ENCODE measurements around the gene MFSD2A.
A peak's percentile ranks its signal among the peaks of the same experiment; 100 is the strongest.
"Not testable (repeated sequence)": the region's sequence is repeated elsewhere in the genome, so short reads cannot be mapped to it uniquely, and the experiment has no call there.

Gene MFSD2A

GRCh38 chr1:39954870-39955546, at the start of gene MFSD2A:
Gene MFSD2A (plus strand): TSS chr1:39955145. CDS start chr1:39955293, 148 bp downstream.
- peak; percentile 87 to 94 (median 91) for DNase-seq (ENCODE audit: low read depth in 2 of 3, low spot score in 1 of 3)

GRCh38 chr1:39905172-39905571, 49.8 kb upstream of the MFSD2A start:
- no peak for DNase-seq (ENCODE audit: low read depth in 2 of 3, low spot score in 1 of 3)

- DNase-seq (ENCODE audit: low read depth in 2 of 3, low spot score in 1 of 3), result no peak
Observed at GRCh38 chr1:39907528-39908453, 47.2 kb upstream of the MFSD2A start.

GRCh38 chr1:39908534-39908933, 46.4 kb upstream of the MFSD2A start:
- no peak for DNase-seq (ENCODE audit: low read depth in 2 of 3, low spot score in 1 of 3)

GRCh38 chr1:39910263-39910662, 44.7 kb upstream of the MFSD2A start:
- no peak for DNase-seq (ENCODE audit: low read depth in 2 of 3, low spot score in 1 of 3)

- DNase-seq (ENCODE audit: low read depth in 2 of 3, low spot score in 1 of 3), result not testable (repeated sequence)
Observed at GRCh38 chr1:39913136-39913535, 41.8 kb upstream of the MFSD2A start.

GRCh38 chr1:39915499-39916129, 39.3 kb upstream of the MFSD2A start:
- DNase-seq (ENCODE audit: low read depth in 2 of 3, low spot score in 1 of 3), result no peak

GRCh38 chr1:39917825-39918224, 37.1 kb upstream of the MFSD2A start:
- no peak for DNase-seq (ENCODE audit: low read depth in 2 of 3, low spot score in 1 of 3)

GRCh38 chr1:39919545-39919944, 35.4 kb upstream of the MFSD2A start:
- DNase-seq (ENCODE audit: low read depth in 2 of 3, low spot score in 1 of 3), result peak; percentile 25 to 37 (median 32)

- DNase-seq (ENCODE audit: low read depth in 2 of 3, low spot score in 1 of 3), result no peak
Observed at GRCh38 chr1:39922251-39922688, 32.7 kb upstream of the MFSD2A start.

- DNase-seq (ENCODE audit: low read depth in 2 of 3, low spot score in 1 of 3), result no peak
Observed at GRCh38 chr1:39925721-39926342, 29.1 kb upstream of the MFSD2A start.

GRCh38 chr1:39926343-39926793, 28.6 kb upstream of the MFSD2A start:
- DNase-seq (ENCODE audit: low read depth in 2 of 3, low spot score in 1 of 3), result no peak

GRCh38 chr1:39926820-39927219, 28.1 kb upstream of the MFSD2A start:
- no peak for DNase-seq (ENCODE audit: low read depth in 2 of 3, low spot score in 1 of 3)

GRCh38 chr1:39927538-39927937, 27.4 kb upstream of the MFSD2A start:
- DNase-seq (ENCODE audit: low read depth in 2 of 3, low spot score in 1 of 3), result no peak

- DNase-seq (ENCODE audit: low read depth in 2 of 3, low spot score in 1 of 3), result no peak
Observed at GRCh38 chr1:39928809-39929587, 25.9 kb upstream of the MFSD2A start.

- no peak for DNase-seq (ENCODE audit: low read depth in 2 of 3, low spot score in 1 of 3)
Observed at GRCh38 chr1:39933956-39934941, 20.7 kb upstream of the MFSD2A start.

- no peak for DNase-seq (ENCODE audit: low read depth in 2 of 3, low spot score in 1 of 3)
Observed at GRCh38 chr1:39936724-39937491, 18.0 kb upstream of the MFSD2A start.

- DNase-seq (ENCODE audit: low read depth in 2 of 3, low spot score in 1 of 3), result no peak
Observed at GRCh38 chr1:39938856-39939255, 16.1 kb upstream of the MFSD2A start.

All from stimulated activated CD4-positive, alpha-beta T cell treated with anti-CD3 and anti-CD28 coated beads, Interleukin-12 subunit alpha, Interleukin-12 subunit beta, amount 100 ng/mL, for 48 hours (primary cell).